ENCODE measurements around the gene NIPSNAP3A. TPM values are rescaled to one million over a fixed set of nuclear protein-coding genes. Genes with fewer than 3 reads are reported as not detected.
"Not testable (repeated sequence)": the region's sequence is repeated elsewhere in the genome, so short reads cannot be mapped to it uniquely, and the experiment has no call there.

The NIPSNAP3A gene
- total RNA-seq (16.7 and 32.5 TPM in 2 replicates), polyA plus RNA-seq (37.9 and 67.8 TPM in 2 replicates), polyA minus RNA-seq (ENCODE audit: low replicate concordance) (3.8 and 4.1 TPM in 2 replicates)
- polyA plus RNA-seq (2012): 26.3 and 39.4 TPM in 2 replicates

DNA sequence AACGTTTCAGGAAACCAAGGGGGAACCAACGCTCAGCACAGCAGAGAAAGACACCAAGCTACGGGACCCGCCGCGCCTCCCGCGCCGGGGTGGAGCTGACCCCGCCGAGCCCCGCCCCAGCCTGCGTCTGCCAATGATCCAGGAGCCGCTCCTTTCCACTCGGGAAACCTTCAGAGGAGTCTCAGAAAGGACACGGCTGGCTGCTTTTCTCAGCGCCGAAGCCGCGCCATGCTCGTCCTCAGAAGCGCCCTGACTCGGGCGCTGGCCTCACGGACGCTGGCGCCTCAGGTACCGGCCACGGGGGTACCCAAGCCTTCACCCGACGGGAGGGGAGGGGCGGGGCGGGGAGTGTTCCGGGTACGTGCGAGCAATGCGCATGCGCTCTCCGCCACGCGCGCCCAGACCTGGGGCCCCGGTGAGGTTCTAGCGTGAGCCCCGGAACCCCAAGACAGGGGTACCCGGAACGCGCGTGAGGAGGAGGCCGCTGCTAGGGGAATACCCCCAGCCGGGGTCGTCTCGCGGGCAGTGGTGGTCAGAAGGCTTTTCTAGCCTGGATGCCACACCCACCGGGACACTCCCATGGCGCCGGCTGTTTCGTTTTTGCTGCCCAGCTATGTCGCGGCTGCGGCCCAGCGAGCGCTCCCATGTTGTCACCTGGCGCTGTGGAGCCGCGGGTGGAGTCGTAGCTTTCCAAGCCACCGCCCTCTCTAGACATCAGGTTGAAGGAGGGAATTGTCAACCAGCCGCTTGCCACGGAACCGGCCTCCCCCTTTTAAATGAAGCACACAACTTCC, at the start of gene NIPSNAP3A:
NIPSNAP3A (plus strand) TSS at position 119 of the 794 bp plus-strand sequence; CDS start at position 229, 110 bp downstream.
- Histone ChIP-seq H4K20me1 (ENCODE audit: control insufficient read depth, extremely low read depth, insufficient read depth, low read length) (no peaks in the 10 kb centered on the region), H3K36me3 (ENCODE audit: control insufficient read depth, insufficient read depth, low read length) (peaks cover 1% of the 10 kb centered on the region), H3K9ac (ENCODE audit: insufficient read depth, low read length) (peak within 1 kb of the TSS; percentile 90), H3K9me3 (ENCODE audit: control insufficient read depth, insufficient read depth, low read depth, low read length) (no peaks in the 10 kb centered on the region), H3K27me3 (ENCODE audit: control insufficient read depth, insufficient read depth, low read length) (no peaks in the 10 kb centered on the region), H3K27ac (ENCODE audit: insufficient read depth, low read length) (peak within 1 kb of the TSS; percentile 90), H3K4me2 (ENCODE audit: extremely low read depth, insufficient read depth, low read length) (peak within 1 kb of the TSS; percentile 95), H3K4me3 (replicated peaks in 1 of 4; ENCODE audit: control extremely low read depth in 1 of 4, insufficient read depth in 1 of 4, low read depth in 3 of 4, low read length in 4 of 4) (peak within 1 kb of the TSS; percentile 64 to 82 (median 78)), H3K79me2 (ENCODE audit: control insufficient read depth, insufficient read depth, low read length) (peaks cover 6% of the 10 kb centered on the region), H2AFZ (ENCODE audit: low read length) (peak within 1 kb of the TSS; percentile 100), H3K4me1 (ENCODE audit: control insufficient read depth, extremely low read depth, insufficient read depth, low read length) (peaks cover 3% of the 10 kb centered on the region)
- DNase-seq (ENCODE audit: low read depth in 2 of 2): peak; percentile 64 to 69
- TF ChIP-seq, protein P1, sequence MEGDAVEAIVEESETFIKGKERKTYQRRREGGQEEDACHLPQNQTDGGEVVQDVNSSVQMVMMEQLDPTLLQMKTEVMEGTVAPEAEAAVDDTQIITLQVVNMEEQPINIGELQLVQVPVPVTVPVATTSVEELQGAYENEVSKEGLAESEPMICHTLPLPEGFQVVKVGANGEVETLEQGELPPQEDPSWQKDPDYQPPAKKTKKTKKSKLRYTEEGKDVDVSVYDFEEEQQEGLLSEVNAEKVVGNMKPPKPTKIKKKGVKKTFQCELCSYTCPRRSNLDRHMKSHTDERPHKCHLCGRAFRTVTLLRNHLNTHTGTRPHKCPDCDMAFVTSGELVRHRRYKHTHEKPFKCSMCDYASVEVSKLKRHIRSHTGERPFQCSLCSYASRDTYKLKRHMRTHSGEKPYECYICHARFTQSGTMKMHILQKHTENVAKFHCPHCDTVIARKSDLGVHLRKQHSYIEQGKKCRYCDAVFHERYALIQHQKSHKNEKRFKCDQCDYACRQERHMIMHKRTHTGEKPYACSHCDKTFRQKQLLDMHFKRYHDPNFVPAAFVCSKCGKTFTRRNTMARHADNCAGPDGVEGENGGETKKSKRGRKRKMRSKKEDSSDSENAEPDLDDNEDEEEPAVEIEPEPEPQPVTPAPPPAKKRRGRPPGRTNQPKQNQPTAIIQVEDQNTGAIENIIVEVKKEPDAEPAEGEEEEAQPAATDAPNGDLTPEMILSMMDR (conservative IDR thresholded peaks at IDR 0.05 in 1 of 2, IDR thresholded peaks at IDR 0.05 in 1 of 2; ENCODE audit: low read depth in 1 of 2, low read length in 2 of 2): no peak
- TF ChIP-seq EZH2 (IDR thresholded peaks at IDR 0.05; ENCODE audit: low read length, missing control alignments): no peak

GRCh38 chr9:104700306-104700705, 47.2 kb upstream of the NIPSNAP3A start:
- Histone ChIP-seq H3K4me2 (ENCODE audit: extremely low read depth, insufficient read depth, low read length) (no peak overlapping the region), H3K79me2 (ENCODE audit: control insufficient read depth, insufficient read depth, low read length) (no peaks in the 10 kb centered on the region), H3K36me3 (ENCODE audit: control insufficient read depth, insufficient read depth, low read length) (no peaks in the 10 kb centered on the region), H4K20me1 (ENCODE audit: control insufficient read depth, extremely low read depth, insufficient read depth, low read length) (no peaks in the 10 kb centered on the region), H3K4me1 (ENCODE audit: control insufficient read depth, extremely low read depth, insufficient read depth, low read length) (no peaks in the 10 kb centered on the region), H3K4me3 (replicated peaks in 1 of 4; ENCODE audit: control extremely low read depth in 1 of 4, insufficient read depth in 1 of 4, low read depth in 3 of 4, low read length in 4 of 4) (no peak overlapping the region), H3K9me3 (ENCODE audit: control insufficient read depth, insufficient read depth, low read depth, low read length) (no peaks in the 10 kb centered on the region), H3K9ac (ENCODE audit: insufficient read depth, low read length) (no peak overlapping the region), H3K27ac (ENCODE audit: insufficient read depth, low read length) (no peak overlapping the region), H3K27me3 (ENCODE audit: control insufficient read depth, insufficient read depth, low read length) (no peaks in the 10 kb centered on the region), H2AFZ (ENCODE audit: low read length) (no peak overlapping the region)
- DNase-seq (ENCODE audit: low read depth in 2 of 2): no peak
- TF ChIP-seq, protein P1 (conservative IDR thresholded peaks at IDR 0.05 in 1 of 2, IDR thresholded peaks at IDR 0.05 in 1 of 2; ENCODE audit: low read depth in 1 of 2, low read length in 2 of 2): no peak
- no peak for TF ChIP-seq EZH2 (IDR thresholded peaks at IDR 0.05; ENCODE audit: low read length, missing control alignments)

GRCh38 chr9:104708737-104709136, 38.7 kb upstream of the NIPSNAP3A start:
- H3K4me3 ChIP-seq (replicated peaks in 1 of 4; ENCODE audit: control extremely low read depth in 1 of 4, insufficient read depth in 1 of 4, low read depth in 3 of 4, low read length in 4 of 4); H3K4me2 ChIP-seq (ENCODE audit: extremely low read depth, insufficient read depth, low read length); H3K9me3 ChIP-seq (ENCODE audit: control insufficient read depth, insufficient read depth, low read depth, low read length); H3K36me3 ChIP-seq (ENCODE audit: control insufficient read depth, insufficient read depth, low read length); H4K20me1 ChIP-seq (ENCODE audit: control insufficient read depth, extremely low read depth, insufficient read depth, low read length); H2AFZ ChIP-seq (ENCODE audit: low read length); H3K4me1 ChIP-seq (ENCODE audit: control insufficient read depth, extremely low read depth, insufficient read depth, low read length); DNase-seq (ENCODE audit: low read depth in 2 of 2); H3K9ac ChIP-seq (ENCODE audit: insufficient read depth, low read length); H3K27ac ChIP-seq (ENCODE audit: insufficient read depth, low read length); H3K27me3 ChIP-seq (ENCODE audit: control insufficient read depth, insufficient read depth, low read length); H3K79me2 ChIP-seq (ENCODE audit: control insufficient read depth, insufficient read depth, low read length): not testable (repeated sequence)
